Midbrain (tissue), 1 donor: ENCODE results near the gene SHLD1.
"Not testable (repeated sequence)": the region's sequence is repeated elsewhere in the genome, so short reads cannot be mapped to it uniquely, and the experiment has no call there.

ENCODE experiments used
- DNase-seq: peaks from one replicate; lab custom pipeline; 2025; lab: John Stamatoyannopoulos, UW

SHLD1 gene

DNA sequence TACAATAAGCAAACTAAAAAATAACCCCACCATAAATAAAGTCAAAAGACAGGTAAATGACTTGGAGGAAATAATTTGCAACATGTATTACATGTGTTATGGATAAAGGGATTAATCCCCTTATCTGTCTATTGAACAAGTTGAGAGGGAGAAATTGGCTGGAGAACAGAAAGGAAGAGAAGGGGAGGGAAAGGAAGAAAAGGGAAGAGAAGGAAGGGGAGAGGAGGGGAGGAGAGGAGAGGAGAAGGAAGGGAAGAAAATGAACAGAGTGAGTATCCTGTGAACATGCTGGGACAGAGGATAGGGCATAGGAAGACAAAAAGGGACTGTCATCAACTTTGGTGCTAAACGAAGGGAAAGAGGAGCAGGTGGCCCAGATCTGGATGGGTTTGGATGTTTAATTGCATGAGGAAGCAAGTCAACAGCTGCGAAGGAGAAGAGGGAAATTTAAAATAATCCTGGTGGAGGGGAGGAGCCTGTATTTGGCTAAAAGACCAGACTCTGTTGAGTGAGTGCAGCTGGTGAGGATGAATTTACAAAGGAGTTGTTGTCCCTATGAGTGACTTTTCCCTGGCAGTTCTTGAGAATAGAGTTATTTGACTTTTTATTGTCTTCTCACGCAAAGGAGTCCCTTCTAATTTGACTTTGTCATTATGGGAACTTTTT is 14.2 kb upstream of the SHLD1 start:
- DNase-seq: no peak

DNA sequence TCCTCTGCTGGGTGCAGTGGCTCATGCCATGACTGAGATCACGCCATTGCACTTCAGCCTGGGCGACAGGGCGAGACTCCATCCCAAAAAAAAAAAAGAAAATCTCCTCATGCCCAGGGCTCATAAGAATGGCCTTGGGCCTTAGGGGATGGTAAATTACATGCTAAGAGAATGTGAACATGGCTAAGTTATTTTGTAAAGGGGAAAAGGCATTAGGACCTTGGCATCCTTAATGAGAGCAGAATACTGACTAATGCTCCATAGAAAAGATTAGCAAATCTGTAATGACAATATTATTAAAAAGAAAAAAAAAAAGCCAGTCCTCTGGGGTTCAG is 12.6 kb upstream of the SHLD1 start:
- no peak for DNase-seq

DNA sequence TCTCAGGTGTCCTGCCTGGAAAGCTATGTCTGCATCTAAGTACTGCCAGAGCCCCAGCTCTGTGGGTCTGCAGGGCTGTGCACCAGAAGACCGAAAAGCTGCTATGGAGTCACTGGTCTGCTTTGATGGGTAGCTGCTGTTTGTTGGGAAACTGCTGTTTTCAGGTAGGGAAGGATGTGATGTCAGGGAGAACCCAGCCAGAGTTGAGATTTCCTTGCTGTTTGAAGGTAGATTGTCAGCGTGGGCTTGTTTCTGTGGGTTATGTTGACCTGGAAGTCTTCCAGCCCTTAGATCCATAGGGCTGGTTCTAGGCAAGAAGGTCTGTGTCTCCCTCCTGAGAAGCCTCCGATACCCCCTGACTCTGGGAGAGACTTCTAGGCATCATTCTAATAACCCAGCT is 12.2 kb upstream of the SHLD1 start:
- DNase-seq: no peak

DNA sequence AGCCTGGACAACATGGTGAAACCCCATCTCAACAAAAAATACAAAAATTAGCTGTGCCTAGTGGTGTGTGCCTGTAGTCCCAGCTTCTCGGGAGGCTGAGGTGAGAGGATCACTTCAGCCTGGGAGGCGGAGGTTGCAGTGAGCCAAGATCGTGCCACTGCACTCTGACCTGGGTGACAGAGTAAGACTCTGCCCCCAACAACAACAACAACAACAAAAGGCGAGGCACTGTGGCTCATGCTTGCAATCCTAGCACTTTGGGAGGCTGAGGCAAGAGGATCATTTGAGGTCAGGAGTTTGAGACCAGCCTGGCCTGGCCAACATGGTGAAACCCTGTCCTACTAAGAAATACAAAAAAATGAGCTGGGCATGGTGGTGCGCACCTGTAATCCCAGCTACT is 9.6 kb upstream of the SHLD1 start:
- not testable (repeated sequence) for DNase-seq

DNA sequence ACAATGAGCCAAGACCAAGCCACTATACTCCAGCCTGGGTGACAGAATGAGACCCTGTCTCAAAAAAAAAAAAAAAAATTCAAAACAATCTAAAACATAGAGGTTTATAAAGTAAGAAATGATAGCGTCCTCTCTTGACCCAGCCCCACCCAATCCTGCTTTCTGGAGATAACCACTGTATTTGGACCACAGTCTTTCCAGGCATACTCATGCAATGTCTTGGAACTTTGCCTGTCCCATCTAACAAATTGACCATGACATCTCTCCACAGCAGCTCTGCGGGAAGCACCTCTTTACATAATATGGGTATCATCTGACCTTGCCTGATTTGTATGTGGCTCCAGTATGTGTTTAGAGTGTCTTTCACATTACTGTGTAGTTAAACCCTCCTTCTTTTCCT is 9.1 kb upstream of the SHLD1 start:
- DNase-seq: no peak

DNA sequence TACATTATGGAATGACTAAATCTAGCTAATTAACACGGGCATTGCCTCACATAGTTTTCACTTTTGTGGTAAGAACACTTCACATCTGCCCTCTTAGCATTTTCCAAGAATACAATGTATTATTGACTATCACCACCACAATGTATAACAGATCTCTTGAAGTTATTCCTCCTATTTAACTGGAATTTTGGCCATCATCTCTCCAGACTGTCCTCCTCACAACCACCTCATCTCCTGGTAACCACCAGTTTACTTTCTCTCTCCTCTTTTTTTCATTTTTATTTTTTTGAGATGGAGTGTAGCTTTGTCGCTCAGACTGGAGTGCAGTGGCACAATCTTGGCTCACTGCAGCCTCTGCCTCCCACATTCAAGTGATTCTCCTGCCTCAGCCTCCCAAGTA is 8.2 kb upstream of the SHLD1 start:
- DNase-seq: no peak

DNA sequence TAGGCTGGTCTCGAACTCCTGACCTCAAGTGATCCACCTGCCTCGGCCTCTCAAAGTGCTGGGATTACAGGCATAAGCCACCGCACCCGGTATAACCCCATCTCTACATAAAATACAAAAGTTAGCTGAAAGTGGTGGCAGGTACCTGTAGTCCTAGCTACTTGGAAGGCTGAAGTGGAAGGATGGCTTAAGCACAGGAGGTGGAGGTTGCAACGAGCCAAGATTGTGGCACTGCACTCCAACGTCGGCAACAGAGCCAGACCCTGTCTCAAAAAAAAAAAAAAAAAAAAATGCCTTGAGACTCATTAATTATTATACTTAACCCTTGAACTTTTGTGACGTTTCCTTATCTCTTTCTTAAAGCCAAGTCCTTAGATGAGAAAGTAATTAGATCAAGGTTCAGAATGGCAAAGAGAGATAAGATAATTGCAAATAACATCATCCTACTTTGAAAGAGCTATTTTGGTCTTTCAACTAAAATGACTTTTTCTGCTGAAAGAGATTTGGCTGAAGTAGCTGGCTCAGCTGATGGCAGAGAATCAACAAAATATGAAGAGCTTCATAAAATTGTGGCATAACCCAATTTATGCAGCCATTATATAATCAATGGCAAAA is 4.7 kb upstream of the SHLD1 start:
- DNase-seq: no peak

DNA sequence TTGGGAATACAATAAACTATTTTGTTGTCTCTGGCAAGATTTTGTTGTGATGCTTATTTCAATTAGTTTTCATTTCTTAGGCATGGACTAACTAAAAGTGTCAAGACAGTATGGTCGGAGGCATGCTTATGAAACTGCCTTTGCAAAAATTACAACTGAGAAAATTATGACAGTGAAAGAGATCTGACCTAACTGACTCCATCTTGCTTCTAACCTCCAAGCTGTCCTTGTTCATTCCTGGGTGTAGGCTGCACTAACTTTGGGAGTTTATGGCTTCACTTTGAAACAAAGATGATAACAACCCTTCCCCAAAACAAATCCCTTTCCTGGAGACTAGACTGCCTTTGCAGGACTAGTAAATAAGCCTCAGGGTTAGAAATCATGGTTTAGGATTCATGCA is 4.1 kb upstream of the SHLD1 start:
- no peak for DNase-seq

DNA sequence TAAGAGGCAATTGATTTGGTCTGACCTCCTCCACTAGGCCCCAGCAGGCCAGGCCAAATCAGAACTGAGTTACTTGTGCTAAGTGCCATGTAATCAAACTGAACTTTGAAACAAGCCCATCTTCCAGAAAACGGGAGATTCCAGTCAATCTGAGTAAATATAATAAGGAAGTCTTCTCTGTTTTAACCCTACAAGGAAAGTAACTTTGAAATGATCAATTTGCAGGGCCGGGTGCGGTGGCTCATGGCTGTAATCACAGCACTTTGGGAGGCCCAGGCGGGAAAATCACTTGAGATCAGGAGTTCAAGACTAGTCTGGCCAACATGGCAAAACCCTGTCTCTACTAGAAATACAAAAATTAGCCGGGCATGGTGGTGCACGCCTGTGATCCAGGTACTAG is 2.0 kb upstream of the SHLD1 start:
- DNase-seq: no peak

DNA sequence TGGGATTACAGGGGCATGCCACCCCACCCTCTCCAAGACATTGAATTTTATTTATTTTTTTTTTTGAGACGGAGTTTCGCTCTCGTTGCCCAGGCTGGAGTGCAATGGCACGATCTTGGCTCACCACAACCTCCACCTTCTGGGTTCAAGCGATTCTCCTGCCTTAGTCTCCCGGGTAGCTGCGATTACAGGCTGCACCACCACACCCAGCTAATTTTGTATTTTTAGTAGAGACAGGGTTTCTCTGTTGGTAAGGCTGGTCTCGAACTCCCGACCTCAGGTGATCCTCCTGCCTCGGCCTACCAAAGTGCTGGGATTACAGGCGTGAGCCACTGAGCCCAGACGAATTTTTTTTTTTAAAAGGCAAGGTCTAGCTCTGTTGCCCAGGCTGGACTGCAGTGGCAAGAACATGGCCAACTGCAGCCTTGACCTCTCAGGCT is 669 bp upstream of the SHLD1 start:
- DNase-seq: not testable (repeated sequence)

DNA sequence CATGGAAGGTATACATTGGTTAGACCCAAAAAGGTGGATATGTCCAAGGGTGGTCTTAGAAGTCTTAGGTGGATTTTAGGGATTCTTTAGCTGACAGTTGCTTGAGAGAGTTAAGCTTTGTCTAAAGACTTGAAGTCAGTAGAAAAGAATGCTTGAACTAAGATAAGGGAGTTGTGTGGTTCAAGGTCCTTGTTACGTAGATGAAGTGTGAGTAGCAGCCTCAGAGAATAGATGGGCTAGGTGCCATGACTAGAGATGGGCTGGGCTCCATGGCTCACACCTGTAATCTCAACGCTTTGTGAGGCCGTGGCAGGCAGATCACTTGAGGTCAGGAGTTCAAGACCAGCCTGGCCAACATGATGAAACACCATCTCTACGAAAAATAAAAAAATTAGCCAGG is 1.7 kb downstream of the SHLD1 start:
- DNase-seq: no peak

DNA sequence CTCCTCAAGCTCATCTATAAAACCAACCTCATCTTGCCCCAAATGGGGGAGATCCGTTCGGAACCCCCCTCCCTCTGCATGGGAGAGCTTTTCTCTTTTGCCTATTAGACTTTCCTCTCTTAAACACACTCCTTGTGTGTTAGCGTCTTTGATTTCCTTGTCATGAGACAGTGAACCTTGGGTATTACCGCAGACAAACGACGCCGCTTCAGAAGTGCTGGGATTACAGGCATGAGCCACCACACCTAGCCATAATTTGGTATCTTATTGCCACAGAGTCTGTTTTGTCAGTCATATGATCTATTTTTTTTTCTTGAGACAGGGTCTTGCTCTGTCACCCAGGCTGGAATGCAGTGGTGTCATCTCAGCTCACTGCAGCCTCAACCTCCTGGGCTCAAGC is 3.6 kb downstream of the SHLD1 start:
- DNase-seq: no peak

DNA sequence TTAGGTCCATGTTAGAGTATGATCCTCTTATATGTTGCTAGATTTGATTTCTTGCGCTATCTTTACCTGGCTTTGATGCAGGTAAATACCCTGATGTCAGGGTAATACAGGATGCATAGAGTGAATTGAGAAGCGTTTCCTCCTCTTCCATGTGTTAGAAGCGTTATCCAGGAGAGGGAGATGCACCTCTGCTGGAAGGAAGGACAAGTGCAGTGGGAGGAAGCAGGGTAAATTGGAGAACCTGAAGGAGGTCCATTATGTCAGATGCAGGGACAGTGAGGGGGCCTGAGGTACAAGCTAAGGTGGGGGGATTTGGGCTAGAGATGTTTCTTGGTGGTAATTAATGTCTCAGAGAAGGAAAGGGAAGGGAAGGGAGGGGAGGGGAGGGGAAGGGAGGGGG is 7.7 kb downstream of the SHLD1 start:
- no peak for DNase-seq

DNA sequence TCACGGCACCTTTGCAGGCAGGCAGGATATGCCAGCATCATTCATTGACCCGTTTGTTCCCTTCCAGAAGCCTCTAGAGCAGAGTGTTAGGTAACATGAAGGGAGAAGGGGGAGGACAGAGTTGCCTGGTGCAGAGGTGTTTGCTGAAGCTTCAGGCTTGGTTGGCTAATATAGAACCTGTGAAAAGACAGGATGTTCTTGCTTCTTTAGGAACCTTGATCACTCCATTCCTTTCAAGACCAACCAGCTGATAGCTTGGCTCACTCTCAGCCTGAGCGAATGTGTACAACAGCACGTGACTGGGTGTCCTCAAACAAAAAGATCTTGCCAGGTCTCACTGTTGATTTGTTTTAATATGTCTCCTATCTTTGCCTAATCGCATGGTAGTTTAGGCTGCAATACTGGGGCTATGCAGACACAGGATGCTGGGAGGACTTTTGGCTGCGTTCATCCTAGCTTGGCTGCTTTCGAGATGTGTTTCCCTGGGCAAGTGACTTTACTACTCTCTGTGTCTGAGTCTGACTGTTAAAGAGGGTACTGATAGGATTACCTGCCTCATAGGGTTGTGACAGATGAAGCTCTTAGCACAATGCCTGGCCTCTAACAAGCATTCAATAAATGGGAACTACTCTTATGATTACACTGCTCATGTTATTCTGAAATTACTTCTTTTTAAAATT is 16.0 kb downstream of the SHLD1 start:
- no peak for DNase-seq

DNA sequence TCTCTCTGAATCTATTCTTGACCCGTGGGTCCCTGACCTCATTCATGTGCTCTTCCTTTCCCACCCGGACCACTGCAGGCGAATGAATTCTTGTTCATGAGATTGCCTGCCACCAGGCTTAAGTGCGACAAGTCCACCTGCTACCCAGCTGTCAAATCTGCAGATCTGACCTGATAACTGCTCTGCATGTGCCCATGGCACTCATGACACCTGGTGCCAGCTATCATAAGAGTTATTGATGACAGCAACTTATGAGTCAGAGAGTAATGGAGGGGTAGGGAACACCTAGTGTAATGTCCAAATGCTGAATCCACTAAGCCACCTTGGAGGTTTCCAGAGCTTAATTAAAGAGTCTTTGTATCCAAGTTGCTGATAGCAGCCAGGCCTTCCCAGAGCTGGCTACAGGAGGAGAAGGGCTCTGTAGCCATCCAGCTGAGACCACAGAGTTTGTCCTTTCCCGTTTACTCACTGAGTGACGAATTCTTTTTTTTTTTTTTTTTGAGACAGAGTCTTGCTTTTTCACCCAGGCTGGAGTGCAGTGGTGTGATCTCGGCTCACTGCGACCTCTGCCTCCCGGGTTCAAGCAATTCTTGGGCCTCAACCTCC is 17.4 kb downstream of the SHLD1 start:
- DNase-seq: no peak

DNA sequence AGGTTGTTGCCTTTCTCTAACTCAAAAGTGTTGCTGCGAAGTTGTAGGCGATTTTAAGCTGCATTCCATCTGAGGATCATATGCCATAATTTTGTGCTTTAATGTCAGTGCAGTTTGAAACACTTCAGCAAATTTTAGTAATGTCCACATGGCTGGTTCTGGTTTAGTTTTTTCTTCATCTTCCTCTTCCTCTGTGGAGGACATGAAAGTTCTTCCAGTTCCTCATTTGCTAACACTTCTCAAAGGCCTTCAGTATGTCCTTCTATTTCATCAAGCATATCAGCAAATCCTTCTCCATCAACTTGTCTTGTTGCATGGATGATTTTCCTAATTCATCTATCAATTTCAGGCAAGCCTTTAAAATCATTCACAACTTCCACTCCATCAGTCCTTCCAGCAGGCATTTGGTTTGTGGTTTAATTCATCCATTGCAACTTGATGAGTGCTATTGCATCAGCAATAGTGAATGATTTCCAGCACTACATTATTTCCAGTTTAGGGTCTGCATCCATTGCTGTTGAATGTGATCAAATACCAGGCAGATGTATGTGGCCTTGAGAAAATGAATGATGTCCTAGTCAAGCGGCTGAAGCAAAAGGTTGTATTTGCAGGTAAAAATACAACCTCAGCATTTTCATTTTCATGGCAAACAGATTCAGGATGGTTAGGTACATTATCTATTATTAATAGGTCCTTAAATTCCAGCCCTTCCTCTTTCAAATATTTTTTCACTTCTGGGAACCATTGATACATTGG is 20.2 kb downstream of the SHLD1 start:
- DNase-seq: no peak

DNA sequence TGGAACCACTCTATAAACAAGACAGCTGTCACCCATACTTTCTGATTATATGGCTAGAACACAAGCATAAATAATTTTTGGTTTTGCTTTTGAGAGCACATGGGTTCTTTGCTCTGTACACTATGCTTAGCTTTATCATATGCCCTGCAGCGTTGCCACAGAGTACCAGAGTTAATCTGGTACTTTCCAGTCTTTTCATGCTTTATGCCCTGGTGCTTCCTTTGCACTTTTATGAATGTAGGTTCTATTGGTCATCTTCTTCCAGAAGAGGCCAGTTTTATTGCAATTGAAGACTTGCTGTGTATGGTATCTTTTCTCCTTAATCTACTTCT is 20.8 kb downstream of the SHLD1 start:
- no peak for DNase-seq

DNA sequence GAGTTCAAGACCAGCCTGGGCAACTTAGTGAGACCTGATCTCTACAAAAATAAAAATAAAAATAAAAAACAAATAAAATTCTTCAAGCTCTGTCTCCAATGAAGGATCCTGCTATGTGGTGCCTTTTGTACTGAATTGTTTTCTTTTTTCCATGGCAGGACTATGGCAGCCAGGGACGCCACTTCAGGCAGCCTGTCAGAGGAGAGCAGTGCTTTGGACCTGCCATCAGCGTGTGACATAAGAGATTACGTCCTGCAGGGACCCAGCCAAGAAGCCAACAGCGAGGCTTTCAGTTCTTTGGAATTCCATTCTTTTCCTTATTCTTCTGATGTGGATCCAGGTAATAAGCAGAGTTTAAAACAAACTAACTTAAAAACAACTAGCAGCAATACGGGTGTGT is 22.5 kb downstream of the SHLD1 start:
- DNase-seq: no peak

DNA sequence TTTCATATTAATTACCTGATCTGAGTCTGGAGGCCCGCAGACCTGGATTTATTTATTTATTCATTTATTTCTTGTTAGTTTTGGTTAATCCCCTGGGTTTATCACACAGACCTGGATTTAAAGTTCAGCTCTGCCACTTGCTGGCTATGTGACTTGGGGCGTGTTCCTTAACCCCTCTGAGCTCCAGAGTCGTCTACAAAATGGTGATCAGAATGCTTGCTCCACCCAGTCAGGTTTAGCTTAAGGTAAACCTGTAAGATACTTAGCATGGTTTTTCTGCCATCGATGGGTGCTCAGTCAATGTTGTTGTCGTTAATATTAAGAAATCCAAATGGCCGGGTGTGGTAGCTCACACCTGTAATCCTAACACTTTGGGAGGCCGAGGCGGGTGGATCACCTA is 23.4 kb downstream of the SHLD1 start:
- no peak for DNase-seq

DNA sequence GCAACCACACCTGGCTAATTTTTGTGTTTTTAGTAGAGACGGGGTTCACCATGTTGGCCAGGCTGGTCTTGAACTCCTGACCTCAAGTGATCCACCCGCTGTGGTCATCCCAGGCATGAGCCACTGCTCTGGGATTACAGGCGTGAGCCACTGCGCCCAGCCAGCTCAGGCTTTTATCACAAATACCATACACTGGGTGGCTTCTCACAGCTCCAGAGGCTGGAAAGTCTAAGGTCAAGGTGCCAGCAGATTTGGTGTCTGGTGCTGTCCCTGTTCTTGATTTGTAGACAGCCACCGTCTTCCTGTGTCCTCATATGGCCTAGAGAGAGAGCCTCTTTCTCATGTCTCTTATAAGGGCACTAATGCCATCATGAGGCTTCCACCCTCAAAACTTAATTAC is 25.9 kb downstream of the SHLD1 start:
- DNase-seq: no peak

DNA sequence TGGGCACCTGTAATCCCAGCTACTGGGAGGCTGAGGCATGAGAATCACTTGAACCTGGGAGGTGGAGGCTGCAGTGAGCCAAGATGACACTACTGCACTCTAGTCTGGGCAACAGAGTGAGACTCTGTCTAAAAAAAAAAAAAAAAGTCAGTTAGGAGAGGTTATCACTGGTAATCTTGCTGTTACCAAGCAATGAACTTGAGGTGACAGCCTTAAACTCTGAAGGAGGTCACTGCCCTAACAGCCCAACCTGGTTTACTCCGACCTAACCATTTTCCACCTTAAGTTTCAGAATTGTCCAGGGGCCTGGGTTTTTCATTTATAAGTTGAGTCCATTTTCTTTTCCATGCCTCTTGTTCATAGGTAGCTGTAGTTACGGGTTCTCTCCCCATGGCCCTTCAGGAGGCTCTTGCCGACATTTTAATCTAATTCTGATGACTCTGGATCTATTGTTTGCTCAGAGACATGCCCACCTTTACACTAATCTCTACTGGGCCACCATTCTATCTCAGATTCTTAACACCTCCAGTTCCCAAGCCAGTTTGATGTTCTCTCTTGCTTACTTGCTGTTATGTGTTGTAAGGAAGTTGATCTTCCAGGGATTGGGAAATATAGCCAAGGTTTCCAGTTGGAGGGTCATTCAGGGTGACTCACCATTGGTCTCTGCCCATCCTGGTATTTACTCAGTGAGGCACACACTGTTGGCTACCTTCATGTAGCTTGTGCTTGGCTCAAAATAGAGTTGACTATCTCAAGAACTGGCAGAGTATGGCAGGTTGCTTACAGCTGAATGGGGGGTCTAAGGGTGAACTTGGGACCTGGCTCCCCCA is 29.1 kb downstream of the SHLD1 start:
- no peak for DNase-seq

DNA sequence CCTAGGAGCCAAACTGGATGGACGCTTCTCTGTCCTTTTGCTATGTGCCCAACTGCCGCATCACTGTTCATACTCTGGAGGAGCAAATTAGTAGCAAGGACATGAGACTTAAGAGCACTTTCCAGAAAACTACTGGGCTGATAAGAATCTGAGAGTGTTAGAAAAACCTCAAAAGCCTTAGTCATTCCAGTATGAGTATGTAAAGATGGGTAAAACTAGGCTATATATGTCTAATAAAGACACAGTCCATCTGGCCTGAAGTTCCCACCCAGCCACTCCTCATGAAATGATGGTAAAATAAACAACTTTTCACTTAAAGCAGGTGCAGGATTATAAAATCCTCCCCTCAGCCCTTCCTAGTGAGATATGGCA is 30.6 kb downstream of the SHLD1 start:
- no peak for DNase-seq
